H1 (cell line): ENCODE measurements around the gene CKB. TPM values are rescaled to one million over a fixed set of nuclear protein-coding genes. Genes with fewer than 3 reads are reported as not detected.
A peak's percentile ranks its signal among the peaks of the same experiment; 100 is the strongest.

ENCODE experiments used
- CTCF ChIA-PET: fragments of 300-600 bp; sonication (Branson Sonifier 250); formaldehyde crosslinking; loops from one replicate; lab custom pipeline; 2021; ENCODE audit not compliant: partially characterized antibody; lab: Charles Lee
- POLR2A ChIA-PET: fragments of 300-600 bp; sonication (Branson Sonifier 250); formaldehyde crosslinking; loops from one replicate; lab custom pipeline; 2021; ENCODE audit warnings: inconsistent platforms; ENCODE audit not compliant: partially characterized antibody; lab: Charles Lee
- DNase-seq, 2 experiments: peaks; one replicate each; pipeline versions ENCODE4 v3.0.0 to v3.0.0-alpha.2; 2010 to 2022; ENCODE audit warnings: low spot score in 2 of 2, low read depth in 1 of 2, mixed read lengths in 1 of 2
- FAIRE-seq: peaks from 2 replicates; lab custom pipeline; 2011; peaks lifted over from hg19 to GRCh38; lab: Jason Lieb, UNC
- H2AFZ ChIP-seq: 2 replicates; pipeline ENCODE4 v1.8.1; 2012; ENCODE audit warnings: low read length, inconsistent platforms
- H2AK5ac ChIP-seq: 2 replicates; pipeline ENCODE4 v1.6.1; 2013; ENCODE audit warnings: low read depth, low read length
- H2BK120ac ChIP-seq: replicated peaks from 2 replicates; pipeline ENCODE3; 2013; ENCODE audit warnings: low read depth, low read length, inconsistent platforms
- H2BK12ac ChIP-seq: 2 replicates; pipeline ENCODE4 v1.6.1; 2013; ENCODE audit warnings: low read depth, low read length
- H2BK15ac ChIP-seq: 2 replicates; pipeline ENCODE4 v1.6.1; 2013; ENCODE audit warnings: low read length
- H2BK20ac ChIP-seq: 2 replicates; pipeline ENCODE4 v1.6.1; 2013; ENCODE audit warnings: low read length
- H2BK5ac ChIP-seq: 2 replicates; pipeline ENCODE4 v1.6.1; 2013; ENCODE audit warnings: low read depth, low read length
- H3K14ac ChIP-seq: 2 replicates; pipeline ENCODE4 v1.6.1; 2013; ENCODE audit warnings: inconsistent platforms; ENCODE audit not compliant: insufficient read length
- H3K18ac ChIP-seq: 2 replicates; pipeline ENCODE4 v1.6.1; 2013; ENCODE audit warnings: low read length; ENCODE audit errors: extremely low read depth
- H3K23ac ChIP-seq: 2 replicates; pipeline ENCODE4 v1.6.1; 2013; ENCODE audit warnings: inconsistent platforms; ENCODE audit not compliant: insufficient read length
- H3K23me2 ChIP-seq: 2 replicates; pipeline ENCODE4 v1.6.1; 2013; ENCODE audit warnings: low read depth, low read length
- H3K27ac ChIP-seq: 2 replicates; pipeline ENCODE4 v1.6.1; 2011; ENCODE audit warnings: low read depth, low read length, inconsistent platforms
- H3K27me3 ChIP-seq, 4 experiments: replicated peaks in 1 of 4; 1 replicate in 1 of 4; 2 replicates in 3 of 4; pipeline versions ENCODE4 v1.6.1 to v1.8.1; 2011 to 2013; ENCODE audit warnings: low read length in 3 of 4, mild to moderate bottlenecking in 3 of 4, inconsistent platforms in 2 of 4, mixed read lengths in 2 of 4, moderate library complexity in 1 of 4; ENCODE audit not compliant: control insufficient read depth in 3 of 4, insufficient read depth in 3 of 4; ENCODE audit errors: extremely low read depth in 1 of 4
- H3K36me3 ChIP-seq, 4 experiments: 2 replicates each; pipeline versions ENCODE4 v1.6.1 to v1.8.1; 2011 to 2013; ENCODE audit warnings: mild to moderate bottlenecking in 4 of 4, low read length in 3 of 4, moderate library complexity in 2 of 4, control low read depth in 1 of 4, inconsistent platforms in 1 of 4; ENCODE audit not compliant: insufficient read depth in 4 of 4, control insufficient read depth in 2 of 4
- H3K4ac ChIP-seq: replicated peaks from 2 replicates; pipeline ENCODE3; 2013; ENCODE audit warnings: low read length, low read depth, mixed read lengths, inconsistent platforms; ENCODE audit not compliant: insufficient read length
- H3K4me1 ChIP-seq, 4 experiments: replicated peaks in 1 of 4; 1 replicate in 1 of 4; 2 replicates in 3 of 4; pipeline versions ENCODE4 v1.6.1 to v1.8.1; 2011 to 2013; ENCODE audit warnings: low read length in 3 of 4, inconsistent platforms in 2 of 4, mixed read lengths in 1 of 4; ENCODE audit not compliant: insufficient read depth in 4 of 4, control insufficient read depth in 3 of 4
- H3K4me2 ChIP-seq, 2 experiments: 2 replicates each; pipeline versions ENCODE4 v1.6.1 to v1.8.1; 2011 to 2013; ENCODE audit warnings: low read depth in 2 of 2, low read length in 2 of 2, control low read depth in 1 of 2, inconsistent platforms in 1 of 2, mild to moderate bottlenecking in 1 of 2; ENCODE audit not compliant: insufficient read depth in 1 of 2
- H3K4me3 ChIP-seq, 4 experiments: fragments of 200-600, 300-600 bp in 1 of 4; sonication (generic), shearing (Covaris generic), sonication (Bioruptor Twin) in 1 of 4; 2 replicates each; pipeline versions ENCODE4 v1.5.1 to v1.8.1; 2011 to 2016; ENCODE audit warnings: low read length in 4 of 4, low read depth in 3 of 4, control low read depth in 2 of 4, inconsistent platforms in 2 of 4, mild to moderate bottlenecking in 2 of 4, mixed read lengths in 1 of 4, moderate library complexity in 1 of 4; ENCODE audit not compliant: insufficient read depth in 2 of 4; ENCODE audit errors: extremely low read depth in 1 of 4
- H3K56ac ChIP-seq: replicated peaks from 2 replicates; pipeline ENCODE3; 2013; ENCODE audit warnings: low read depth, mild to moderate bottlenecking, mixed read lengths, low read length, inconsistent platforms; ENCODE audit not compliant: insufficient read length
- H3K79me1 ChIP-seq: 2 replicates; pipeline ENCODE4 v1.6.1; 2013; ENCODE audit warnings: low read depth, low read length, control low read depth
- H3K79me2 ChIP-seq, 2 experiments: 2 replicates each; pipeline versions ENCODE4 v1.6.1 to v1.8.1; 2012 to 2013; ENCODE audit warnings: low read length in 2 of 2, mild to moderate bottlenecking in 2 of 2, inconsistent platforms in 1 of 2; ENCODE audit not compliant: insufficient read depth in 2 of 2, control insufficient read depth in 1 of 2
- H3K9ac ChIP-seq, 4 experiments: replicated peaks in 1 of 4; 1 replicate in 1 of 4; 2 replicates in 3 of 4; pipeline versions ENCODE4 v1.6.1 to v1.8.1; 2011 to 2013; ENCODE audit warnings: low read depth in 3 of 4, low read length in 3 of 4, control low read depth in 2 of 4, mild to moderate bottlenecking in 2 of 4, moderate library complexity in 2 of 4, inconsistent platforms in 1 of 4; ENCODE audit errors: extremely low read depth in 1 of 4
- H3K9me3 ChIP-seq, 2 experiments: 2 replicates each; pipeline versions ENCODE4 v1.6.1 to v1.8.1; 2012 to 2013; ENCODE audit warnings: mild to moderate bottlenecking in 2 of 2, moderate library complexity in 2 of 2, control low read depth in 1 of 2, inconsistent platforms in 1 of 2, low read depth in 1 of 2, low read length in 1 of 2, mixed read lengths in 1 of 2; ENCODE audit not compliant: insufficient read depth in 2 of 2
- H4K20me1 ChIP-seq, 2 experiments: replicated peaks in 1 of 2; 2 replicates each; pipeline versions ENCODE3 to v1.8.1; 2011 to 2013; ENCODE audit warnings: inconsistent platforms in 2 of 2, low read length in 2 of 2, mild to moderate bottlenecking in 1 of 2; ENCODE audit not compliant: insufficient read depth in 2 of 2, control insufficient read depth in 1 of 2
- H4K5ac ChIP-seq: 2 replicates; pipeline ENCODE4 v1.6.1; 2013; ENCODE audit warnings: low read length, low read depth, mixed read lengths, inconsistent platforms; ENCODE audit not compliant: insufficient read length
- H4K8ac ChIP-seq: 2 replicates; pipeline ENCODE4 v1.8.0; 2013; ENCODE audit warnings: mild to moderate bottlenecking, moderate library complexity, low read length, inconsistent platforms; ENCODE audit not compliant: insufficient read depth; ENCODE audit errors: extremely low read depth
- H4K91ac ChIP-seq: replicated peaks from 2 replicates; pipeline ENCODE3; 2013; ENCODE audit warnings: low read length, mixed read lengths, inconsistent platforms; ENCODE audit not compliant: insufficient read length
- CBX5 ChIP-seq: fragments of 300-800, 300-1000 bp; sonication (generic); IDR thresholded peaks from 2 replicates; pipeline ENCODE4 v1.7.1; 2016; ENCODE audit warnings: antibody characterized with exemption, low read length, low read depth
- EGR1 ChIP-seq: IDR thresholded peaks from 2 replicates; pipeline ENCODE4 v1.6.1; 2011; ENCODE audit warnings: low read depth, low read length, borderline replicate concordance
- SUZ12 ChIP-seq: fragments of 200-600 bp; sonication (generic); IDR thresholded peaks from 2 replicates; pipeline ENCODE4 v1.6.1; 2012; ENCODE audit warnings: mild to moderate bottlenecking, inconsistent platforms, low read length, moderate library complexity, mixed read lengths
- WGBS, 2 experiments: shearing (Covaris generic) in 1 of 2; methylation state at CpG; one replicate each; pipeline versions ENCODE4 v1.1.6 to v1.1.7; 2013 to 2015; ENCODE audit warnings: low lambda C conversion rate in 2 of 2, mixed read lengths in 2 of 2, inconsistent platforms in 1 of 2, low coverage in 1 of 2, missing lambda C conversion rate in 1 of 2; ENCODE audit not compliant: insufficient replicate concordance in 2 of 2, insufficient coverage in 1 of 2, insufficient read length in 1 of 2; ENCODE audit errors: extremely low coverage in 1 of 2, missing lambda C conversion rate in 1 of 2; 5-methylcytosine and 5-hydroxymethylcytosine counted together
- polyA plus RNA-seq, 7 experiments: library from polyadenylated mRNA; depleted of rRNA in 3 of 7; stranded (reverse) in 5 of 7; unstranded in 2 of 7; fragments of >200 nt in 5 of 7; fragments of 200-250 nt in 2 of 7; gene quantifications; 1 replicate in 5 of 7; 2 replicates in 1 of 7; 4 replicates in 1 of 7; pipeline versions ENCODE4 v1.2.1 to v1.2.3, GENCODE V29; 2011 to 2013; ENCODE audit warnings: missing spikeins in 2 of 7, mixed read lengths in 2 of 7
- total RNA-seq: library from RNA; stranded (reverse); fragmentation: NEBNext Ultra II Directional; extraction: Animal tissue kit (Norgen Biotek cat#: 25700); gene quantifications from 2 replicates; pipeline ENCODE4 v1.2.1, GENCODE V29; 2021

Gene CKB
- total and polyA plus RNA-seq, 2 of the 8 experiments (the other 6 are each of a cell fraction or from before 2014, with no cell fraction given): 538 to 950 TPM

DNA sequence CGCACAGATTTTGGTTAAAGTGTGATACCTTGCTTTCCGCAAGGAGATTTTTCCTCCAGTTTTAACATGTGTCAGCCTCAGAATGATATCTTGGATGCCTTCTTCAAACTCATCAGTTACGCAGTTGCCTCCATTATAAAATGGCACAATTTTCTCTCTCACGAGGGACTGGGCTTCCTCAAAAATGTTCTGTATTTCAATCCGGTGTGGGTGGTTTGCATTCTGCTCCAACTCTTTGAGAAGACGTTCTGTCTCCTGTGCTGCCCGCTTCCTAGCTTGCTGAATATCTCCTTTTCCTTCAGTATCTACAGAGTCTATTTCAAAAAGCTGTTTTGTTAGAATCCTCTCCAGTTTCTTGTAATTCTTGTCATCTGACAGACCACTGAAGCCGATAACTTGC lies 38.1 kb upstream of the CKB start:
- Histone ChIP-seq H2BK12ac (no peak overlapping the region), H3K36me3 (peaks cover 0 to 21% (median 12%) of the 10 kb centered on the region in 4 experiments; a peak in 7 of 8 replicates), H4K5ac (no peak overlapping the region), H2BK20ac (no peak overlapping the region), H3K27ac (no peak overlapping the region), H3K56ac (no peak overlapping the region), H3K23ac (no peak overlapping the region), H2AK5ac (no peak overlapping the region), H3K14ac (no peak overlapping the region), H3K4me2 (peak overlapping the region; percentile 80 to 87; a peak in 2 of 4 replicates), H3K4me1 (peaks cover 0 to 4% (median under 1%) of the 10 kb centered on the region in 4 experiments; a peak in 2 of 7 replicates), H3K9me3 (no peaks in the 10 kb centered on the region), H3K27me3 (no peaks in the 10 kb centered on the region), H3K79me1 (peaks cover 9% of the 10 kb centered on the region; the same call in 1 of the 2 replicates), H3K23me2 (peaks cover 12% of the 10 kb centered on the region; the same call in 1 of the 2 replicates), H3K18ac (no peak overlapping the region), H2BK120ac (no peak overlapping the region), H3K4ac (no peak overlapping the region), H4K91ac (no peak overlapping the region), H4K8ac (no peak overlapping the region), H3K4me3 (peak overlapping the region in 2 of 4 experiments; percentile 82 to 97; a peak in 4 of 8 replicates), H4K20me1 (peaks cover 8 to 10% of the 10 kb centered on the region in 2 experiments), H2AFZ (no peak overlapping the region), H3K9ac (peak overlapping the region in 1 of 4 experiments; percentile 81; a peak in 2 of 7 replicates), H2BK5ac (no peak overlapping the region), H3K79me2 (peaks cover 12 to 75% of the 10 kb centered on the region in 2 experiments), H2BK15ac (no peak overlapping the region)
- CTCF ChIA-PET: interaction anchor here (0.8 to 2.6 kb wide), 9 partner anchors 8 to 259 kb away, joined by 3 to 14 read pairs (median 5); no protein-coding TSS in a partner anchor
- WGBS, 2 experiments: 90% methylated on average over 8 of the region's 8 CpGs; no CpG with 5 or more reads in 1 of the 2 experiments
- FAIRE-seq: no peak
- POLR2A ChIA-PET: interaction anchor here (1.0 to 2.7 kb wide), 7 partner anchors 11 to 227 kb away, joined by 3 to 40 read pairs (median 4); partner anchors contain the start of genes CKB, EIF5 and TRMT61A
- DNase-seq: no peak
- TF ChIP-seq CBX5 (no peak), EGR1 (no peak), SUZ12 (no peak)
